Activated T-helper 1 cell treated with anti-CD3 and anti-CD28 coated beads, Interleukin-12 subunit alpha, Interleukin-12 subunit beta, Interleukin-2, Interleukin-4 antibody, amounts not matched to agents 30 ng/mL and 10 ng/mL and 1 ng/mL, durations not matched to agents 14 hours and 24 hours and 36 hours (primary cell): ENCODE results near the gene CPNE8. TPM values are rescaled to one million over a fixed set of nuclear protein-coding genes. Genes with fewer than 3 reads are reported as not detected.
"Not testable (repeated sequence)": the region's sequence is repeated elsewhere in the genome, so short reads cannot be mapped to it uniquely, and the experiment has no call there.

Experiments
- DNase-seq: peaks from one replicate; pipeline ENCODE4 v3.0.0; 2021; ENCODE audit warnings: low spot score
- H3K27ac Mint-ChIP-seq: one replicate; pipeline ENCODE4 v1.8.0; 2021; ENCODE audit warnings: mild to moderate bottlenecking, mixed read lengths
- H3K27me3 Mint-ChIP-seq: one replicate; pipeline ENCODE4 v1.8.0; 2022; ENCODE audit warnings: mild to moderate bottlenecking, moderate library complexity, mixed read lengths; ENCODE audit not compliant: insufficient read depth
- H3K36me3 Mint-ChIP-seq: one replicate; pipeline ENCODE4 v1.8.0; 2021; ENCODE audit warnings: low read depth, mixed read lengths
- H3K4me1 Mint-ChIP-seq: one replicate; pipeline ENCODE4 v1.8.0; 2021; ENCODE audit warnings: low read depth, mixed read lengths
- H3K4me3 Mint-ChIP-seq: one replicate; pipeline ENCODE4 v1.8.0; 2021; ENCODE audit warnings: mild to moderate bottlenecking, moderate library complexity, mixed read lengths
- H3K9me3 Mint-ChIP-seq: one replicate; pipeline ENCODE4 v1.8.0; 2021; ENCODE audit warnings: mixed read lengths
- intact Hi-C: fragments of 100-400 bp; cut with micrococcal nuclease; formaldehyde crosslinking; loops from one replicate; pipeline ENCODE4 v1.15.1; 2024
- total RNA-seq: library from RNA; stranded (reverse); gene quantifications from 2 replicates; pipeline ENCODE4 v1.2.3, GENCODE V29; 2022

CPNE8 gene
- total RNA-seq, 1 donor from 2014 or later, result 7.1 TPM

DNA sequence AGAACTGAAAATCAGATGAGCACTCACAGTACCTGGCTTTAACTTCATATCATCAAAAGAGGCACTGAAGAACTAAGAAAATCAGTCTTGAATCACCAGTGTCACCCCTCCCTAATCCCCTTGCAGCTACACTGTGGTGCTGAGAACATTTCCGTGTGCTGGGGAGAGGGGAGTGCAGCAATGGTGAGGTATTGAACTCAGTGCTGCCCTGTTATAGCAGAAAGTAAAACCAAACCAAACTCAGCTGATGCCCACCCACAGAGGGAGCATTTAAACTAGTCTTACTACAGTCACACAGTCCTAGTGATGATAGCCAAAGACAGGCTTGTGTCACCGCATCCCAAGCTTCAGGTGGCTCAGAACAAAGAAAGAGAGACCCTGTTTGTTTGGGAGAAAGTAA lies 122.1 kb downstream of the CPNE8 start:
- Mint-ChIP-seq H3K27me3 (no peaks in the 10 kb centered on the region), H3K27ac (no peak overlapping the region), H3K36me3 (peaks cover 5% of the 10 kb centered on the region), H3K4me3 (no peak overlapping the region), H3K4me1 (peaks cover 10% of the 10 kb centered on the region), H3K9me3 (peaks cover 17% of the 10 kb centered on the region)
- intact Hi-C loops, result no loop called here
- no peak for DNase-seq

DNA sequence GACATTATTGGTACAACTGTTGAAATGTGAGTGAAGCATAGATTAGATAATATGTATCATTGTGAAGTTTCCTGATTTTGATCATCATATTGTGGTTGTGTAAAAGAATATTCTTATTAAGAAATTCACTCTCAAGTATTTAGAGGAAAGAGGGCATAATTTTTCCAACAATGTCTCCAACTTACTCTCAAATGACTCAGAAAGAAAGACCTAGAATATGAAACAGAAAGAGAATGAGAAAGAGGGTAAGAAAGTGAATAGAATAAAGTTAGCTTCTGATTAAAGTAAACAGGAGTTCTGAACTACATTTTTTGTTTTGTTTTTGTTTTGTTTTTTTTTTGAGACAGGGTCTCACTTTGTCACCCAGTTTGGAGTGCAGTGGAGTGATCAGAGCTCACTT lies 123.0 kb downstream of the CPNE8 start:
- no peaks in the 10 kb centered on the region for H3K27me3 Mint-ChIP-seq
- peaks cover 10% of the 10 kb centered on the region for H3K4me1 Mint-ChIP-seq
- no peak overlapping the region for H3K4me3 Mint-ChIP-seq
- H3K9me3 Mint-ChIP-seq, result peaks cover 8% of the 10 kb centered on the region
- DNase-seq, result no peak
- intact Hi-C loops, result no loop called here
- H3K36me3 Mint-ChIP-seq, result peaks cover 1% of the 10 kb centered on the region
- H3K27ac Mint-ChIP-seq, result no peak overlapping the region

DNA sequence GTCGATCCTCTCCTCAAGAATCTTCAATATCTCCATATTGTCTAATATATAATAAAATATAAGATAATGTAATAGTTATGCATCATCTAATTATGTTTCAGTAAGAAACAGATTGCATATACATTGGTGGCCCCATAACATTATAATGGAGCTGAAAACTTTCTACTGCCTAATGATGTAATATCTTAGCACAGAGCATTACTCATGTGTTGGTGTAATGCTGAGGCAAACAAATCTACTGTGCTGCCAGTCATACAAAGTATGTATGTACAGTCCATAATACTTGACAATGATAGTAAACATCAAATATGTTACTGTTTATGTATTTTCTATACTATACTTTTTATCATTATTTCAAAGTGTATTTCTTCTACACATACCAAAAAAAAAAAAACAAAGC lies 128.7 kb downstream of the CPNE8 start:
- H3K27me3 Mint-ChIP-seq, result no peaks in the 10 kb centered on the region
- peaks cover 5% of the 10 kb centered on the region for H3K4me1 Mint-ChIP-seq
- no peak overlapping the region for H3K4me3 Mint-ChIP-seq
- no peaks in the 10 kb centered on the region for H3K36me3 Mint-ChIP-seq
- no peaks in the 10 kb centered on the region for H3K9me3 Mint-ChIP-seq
- intact Hi-C loops, result no loop called here
- no peak for DNase-seq
- H3K27ac Mint-ChIP-seq, result no peak overlapping the region

DNA sequence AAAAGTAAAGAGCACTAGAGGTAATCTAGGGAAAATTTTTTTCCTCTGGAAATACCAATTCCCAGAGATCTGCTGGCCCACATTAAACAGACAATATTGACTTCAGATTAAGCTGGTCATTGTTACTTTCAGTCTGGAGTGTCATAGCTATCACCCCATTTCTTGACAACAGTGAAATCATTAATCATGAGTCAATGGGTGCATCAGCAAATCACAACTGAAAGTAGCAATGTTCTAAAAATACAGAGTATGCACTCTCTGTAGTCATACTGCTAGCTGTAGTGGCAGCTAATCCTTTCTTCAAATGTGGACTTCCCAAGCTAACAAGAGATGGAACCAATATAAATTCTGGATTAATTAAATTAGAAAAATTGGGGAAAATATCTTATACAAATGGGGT lies 129.9 kb downstream of the CPNE8 start:
- H3K4me1 Mint-ChIP-seq, result peaks cover 6% of the 10 kb centered on the region
- DNase-seq, result no peak
- H3K36me3 Mint-ChIP-seq, result no peaks in the 10 kb centered on the region
- intact Hi-C loops, result no loop called here
- H3K27ac Mint-ChIP-seq, result no peak overlapping the region
- no peaks in the 10 kb centered on the region for H3K9me3 Mint-ChIP-seq
- H3K27me3 Mint-ChIP-seq, result no peaks in the 10 kb centered on the region
- H3K4me3 Mint-ChIP-seq, result no peak overlapping the region

DNA sequence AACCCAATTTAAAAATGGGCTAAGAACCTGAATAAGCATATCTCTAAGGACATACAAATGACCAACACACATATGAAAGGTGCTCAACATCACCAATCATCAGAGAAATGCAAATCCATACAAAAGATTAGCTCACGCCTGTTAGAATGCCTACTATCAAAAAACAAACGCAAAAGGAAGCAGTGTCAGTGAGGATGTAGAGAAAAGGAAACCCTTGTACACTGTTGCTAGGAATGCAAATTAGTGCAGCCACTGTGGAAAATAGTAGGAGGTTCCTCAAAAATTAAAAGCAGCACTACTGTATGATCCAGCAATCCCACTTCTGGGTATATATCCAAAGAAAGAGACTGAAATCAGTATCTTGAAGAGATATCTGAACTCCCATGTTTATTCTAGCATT lies 133.0 kb downstream of the CPNE8 start:
- peaks cover 6% of the 10 kb centered on the region for H3K4me1 Mint-ChIP-seq
- no peak for DNase-seq
- H3K9me3 Mint-ChIP-seq, result no peaks in the 10 kb centered on the region
- intact Hi-C loops, result loop anchor here (1.0 kb wide), 1 partner anchor 134 kb away; no protein-coding TSS in a partner anchor
- H3K27me3 Mint-ChIP-seq, result peaks cover 3% of the 10 kb centered on the region
- H3K36me3 Mint-ChIP-seq, result no peaks in the 10 kb centered on the region
- H3K27ac Mint-ChIP-seq, result no peak overlapping the region
- H3K4me3 Mint-ChIP-seq, result no peak overlapping the region

DNA sequence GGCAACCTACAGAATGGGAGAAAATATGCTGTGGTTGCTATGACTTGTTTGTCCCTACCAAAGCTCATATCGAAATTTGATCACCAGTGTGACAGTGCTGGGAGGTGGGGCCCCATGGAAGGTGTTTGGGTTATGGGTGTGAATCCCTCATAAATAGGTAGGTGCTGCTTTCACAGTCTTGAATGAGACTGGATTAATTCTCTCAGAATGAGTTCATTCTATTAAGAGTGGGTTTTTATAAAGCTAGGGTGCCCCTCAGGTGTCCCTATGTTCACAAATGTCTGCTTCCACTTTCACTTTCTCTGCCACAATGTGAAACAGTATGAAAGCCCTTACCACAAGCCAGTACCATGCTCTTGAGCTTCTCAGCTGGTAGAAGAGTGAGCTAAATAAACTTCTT lies 133.5 kb downstream of the CPNE8 start:
- Mint-ChIP-seq H3K4me3 (no peak overlapping the region), H3K4me1 (peaks cover 6% of the 10 kb centered on the region), H3K27me3 (peaks cover 3% of the 10 kb centered on the region), H3K36me3 (no peaks in the 10 kb centered on the region), H3K27ac (no peak overlapping the region), H3K9me3 (no peaks in the 10 kb centered on the region)
- intact Hi-C loops, result loop anchor here (1.0 kb wide), 1 partner anchor 134 kb away; no protein-coding TSS in a partner anchor
- DNase-seq, result no peak

DNA sequence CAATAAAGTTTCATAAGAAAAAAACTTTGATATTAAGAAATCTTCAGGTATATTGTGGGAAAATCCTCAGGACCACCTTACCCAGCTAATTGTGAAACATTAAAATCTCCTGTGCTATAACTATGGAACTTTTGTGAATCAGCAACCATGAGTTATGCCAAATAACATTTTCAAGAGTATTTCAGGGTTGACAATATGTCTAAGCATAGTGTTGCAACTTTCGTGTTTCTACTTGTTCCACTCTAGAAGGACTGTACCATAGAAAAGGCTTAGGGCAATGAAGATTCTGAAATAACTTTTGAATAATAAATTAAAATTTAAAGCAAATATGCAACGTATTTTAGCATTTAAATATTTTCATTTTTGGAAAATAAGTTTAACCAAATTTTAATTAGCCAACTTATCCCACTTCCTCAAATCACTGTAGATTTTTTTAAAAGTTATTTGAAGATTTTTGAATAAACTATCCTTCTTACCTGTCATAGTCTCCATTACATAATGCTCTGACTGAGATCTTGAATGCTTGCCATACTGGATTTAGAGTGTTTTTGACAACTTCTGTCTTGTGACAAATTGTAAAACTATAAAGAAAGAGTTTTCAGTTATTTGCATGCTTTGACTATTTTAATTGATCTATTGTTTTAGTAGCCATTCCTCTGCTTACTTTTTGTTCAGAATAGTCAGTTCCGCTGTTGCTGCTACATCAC lies 143.6 kb downstream of the CPNE8 start:
- H3K4me3 Mint-ChIP-seq, result no peak overlapping the region
- no peaks in the 10 kb centered on the region for H3K27me3 Mint-ChIP-seq
- no peak overlapping the region for H3K27ac Mint-ChIP-seq

DNA sequence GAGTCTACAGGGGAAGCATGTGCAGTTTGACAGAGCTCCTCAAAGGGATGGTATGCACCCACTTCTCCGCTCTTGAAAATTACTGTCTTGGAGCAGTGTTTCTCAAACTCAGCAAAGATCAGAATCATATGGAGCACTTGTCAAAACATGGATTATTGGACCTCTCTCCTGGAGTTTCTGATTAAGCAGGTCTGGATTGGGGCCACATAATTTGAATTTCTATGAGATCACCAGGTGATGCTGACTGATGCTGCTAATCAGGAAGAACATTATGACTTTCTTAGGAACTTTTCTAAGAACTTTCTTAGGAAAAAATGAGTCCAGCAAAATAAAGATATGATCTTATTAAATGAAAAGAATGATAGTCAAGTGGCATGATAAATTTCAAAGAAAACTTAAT lies 144.3 kb downstream of the CPNE8 start:
- Mint-ChIP-seq H3K4me3 (no peak overlapping the region), H3K9me3 (no peaks in the 10 kb centered on the region), H3K4me1 (no peaks in the 10 kb centered on the region), H3K36me3 (no peaks in the 10 kb centered on the region), H3K27ac (no peak overlapping the region), H3K27me3 (no peaks in the 10 kb centered on the region)
- intact Hi-C loops, result no loop called here
- no peak for DNase-seq

More for the DNA sequence above, 143.6 kb downstream of the CPNE8 start:
- intact Hi-C loops, result no loop called here
- Mint-ChIP-seq H3K9me3 (no peaks in the 10 kb centered on the region), H3K36me3 (no peaks in the 10 kb centered on the region), H3K4me1 (no peaks in the 10 kb centered on the region)
- DNase-seq, result no peak

DNA sequence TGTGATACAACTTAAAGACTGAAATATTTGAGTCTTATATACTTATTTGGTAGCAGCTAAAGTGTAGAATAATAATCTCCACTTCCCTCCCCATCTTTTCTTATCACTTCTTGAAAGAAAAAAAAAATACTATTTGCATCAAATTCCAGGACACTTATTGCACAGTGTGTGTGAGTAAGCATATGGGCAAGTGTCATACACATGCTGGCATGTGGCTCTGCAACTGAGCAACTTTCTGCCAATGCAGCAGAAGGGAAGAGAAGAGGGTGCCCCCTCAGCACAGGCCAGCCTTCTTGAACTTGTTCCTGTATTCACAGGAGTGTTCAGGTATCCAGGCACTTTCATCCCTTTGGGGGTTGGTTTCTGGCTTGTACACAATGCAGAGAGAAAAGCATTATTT lies 145.8 kb downstream of the CPNE8 start:
- Mint-ChIP-seq H3K27ac (no peak overlapping the region), H3K36me3 (no peaks in the 10 kb centered on the region)

DNA sequence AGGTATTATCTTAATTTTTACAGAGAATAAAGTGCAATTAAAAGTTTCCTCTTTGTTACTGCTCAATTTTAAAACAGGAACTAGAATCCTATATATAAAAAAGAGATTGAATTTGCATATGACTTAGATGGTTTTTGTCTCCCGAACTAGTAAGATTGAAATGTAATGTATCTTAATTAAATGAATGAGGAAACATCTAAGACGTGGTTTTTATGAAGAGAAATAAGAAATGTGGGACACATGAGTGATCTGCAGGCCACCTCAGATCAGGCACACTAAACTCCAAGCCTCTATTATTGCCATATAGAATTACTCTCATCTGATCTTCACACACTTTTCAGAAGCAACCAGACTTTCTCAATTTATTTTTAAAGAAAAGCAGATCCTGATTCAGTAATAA lies 158.6 kb downstream of the CPNE8 start:
- H3K4me1 Mint-ChIP-seq, result no peaks in the 10 kb centered on the region
- no peak overlapping the region for H3K27ac Mint-ChIP-seq
- no peaks in the 10 kb centered on the region for H3K27me3 Mint-ChIP-seq
- peaks cover 5% of the 10 kb centered on the region for H3K9me3 Mint-ChIP-seq
- intact Hi-C loops, result no loop called here
- DNase-seq, result no peak
- no peaks in the 10 kb centered on the region for H3K36me3 Mint-ChIP-seq
- H3K4me3 Mint-ChIP-seq, result no peak overlapping the region

More for the DNA sequence above, 145.8 kb downstream of the CPNE8 start:
- intact Hi-C loops, result no loop called here
- no peaks in the 10 kb centered on the region for H3K4me1 Mint-ChIP-seq
- no peaks in the 10 kb centered on the region for H3K9me3 Mint-ChIP-seq
- no peak for DNase-seq
- no peaks in the 10 kb centered on the region for H3K27me3 Mint-ChIP-seq
- H3K4me3 Mint-ChIP-seq, result no peak overlapping the region

DNA sequence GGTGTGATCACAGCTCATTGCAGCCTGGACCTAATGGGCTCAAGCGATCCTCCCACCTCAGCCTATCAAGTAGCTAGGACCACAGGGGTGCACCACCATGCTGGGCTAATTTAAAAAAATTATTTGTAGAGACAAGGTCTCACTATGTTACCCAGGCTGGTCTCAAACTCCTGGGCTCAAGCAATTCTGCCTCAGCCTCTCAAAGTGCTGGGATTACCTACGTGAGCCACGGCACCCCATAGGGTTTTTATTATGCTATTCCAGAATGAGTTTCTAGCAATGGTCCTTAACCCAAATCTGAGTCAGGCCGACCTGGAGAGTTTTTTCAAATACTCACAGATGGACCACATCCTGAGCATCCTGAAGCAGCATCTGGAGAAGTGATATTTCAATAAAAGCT lies 159.8 kb downstream of the CPNE8 start:
- no peaks in the 10 kb centered on the region for H3K27me3 Mint-ChIP-seq
- intact Hi-C loops, result no loop called here
- H3K36me3 Mint-ChIP-seq, result no peaks in the 10 kb centered on the region
- H3K4me3 Mint-ChIP-seq, result no peak overlapping the region
- H3K27ac Mint-ChIP-seq, result no peak overlapping the region
- DNase-seq, result no peak
- peaks cover 5% of the 10 kb centered on the region for H3K9me3 Mint-ChIP-seq
- no peaks in the 10 kb centered on the region for H3K4me1 Mint-ChIP-seq

DNA sequence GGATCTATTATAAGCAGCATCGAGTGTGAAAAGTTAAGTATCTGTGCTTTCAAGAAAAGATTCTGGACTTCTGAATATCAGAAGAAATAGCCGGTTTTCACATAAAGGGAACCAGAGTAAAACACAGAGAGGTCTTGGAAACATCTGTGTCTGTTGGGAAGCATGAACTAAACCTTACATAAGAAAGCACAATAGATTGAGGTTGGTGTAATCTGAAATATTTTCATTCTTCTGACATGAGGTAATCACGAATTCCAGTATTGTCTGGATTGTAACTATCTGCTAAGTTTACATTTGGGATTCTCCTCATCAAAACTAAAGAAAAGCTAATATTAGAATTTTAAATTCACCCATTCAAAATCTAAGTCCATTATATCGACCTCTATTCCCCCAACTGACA lies 161.3 kb downstream of the CPNE8 start:
- no peaks in the 10 kb centered on the region for H3K4me1 Mint-ChIP-seq
- no peak overlapping the region for H3K27ac Mint-ChIP-seq
- H3K4me3 Mint-ChIP-seq, result no peak overlapping the region
- no peaks in the 10 kb centered on the region for H3K27me3 Mint-ChIP-seq
- H3K36me3 Mint-ChIP-seq, result no peaks in the 10 kb centered on the region
- intact Hi-C loops, result no loop called here
- no peak for DNase-seq
- peaks cover under 1% of the 10 kb centered on the region for H3K9me3 Mint-ChIP-seq

DNA sequence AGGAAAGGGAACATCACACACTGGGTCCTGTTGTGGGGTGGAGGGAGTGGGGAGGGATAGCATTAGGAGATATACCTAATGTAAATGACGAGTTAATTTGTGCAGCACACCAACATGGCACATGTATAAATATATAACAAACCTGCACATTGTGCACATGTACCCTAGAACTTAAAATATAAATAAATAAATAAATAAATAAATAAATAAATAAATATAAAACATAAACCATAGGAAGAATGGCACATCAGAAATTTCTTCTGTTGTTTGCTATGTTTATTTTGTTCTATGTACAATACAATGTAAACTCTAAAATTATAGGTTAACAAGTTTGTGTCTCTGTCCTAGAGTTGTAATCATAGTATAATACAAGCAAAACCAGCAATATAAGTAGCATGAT lies 162.9 kb downstream of the CPNE8 start:
- intact Hi-C loops, DNase-seq, H3K27ac Mint-ChIP-seq, H3K36me3 Mint-ChIP-seq, H3K27me3 Mint-ChIP-seq, H3K4me1 Mint-ChIP-seq, H3K4me3 Mint-ChIP-seq, H3K9me3 Mint-ChIP-seq: not testable (repeated sequence)

DNA sequence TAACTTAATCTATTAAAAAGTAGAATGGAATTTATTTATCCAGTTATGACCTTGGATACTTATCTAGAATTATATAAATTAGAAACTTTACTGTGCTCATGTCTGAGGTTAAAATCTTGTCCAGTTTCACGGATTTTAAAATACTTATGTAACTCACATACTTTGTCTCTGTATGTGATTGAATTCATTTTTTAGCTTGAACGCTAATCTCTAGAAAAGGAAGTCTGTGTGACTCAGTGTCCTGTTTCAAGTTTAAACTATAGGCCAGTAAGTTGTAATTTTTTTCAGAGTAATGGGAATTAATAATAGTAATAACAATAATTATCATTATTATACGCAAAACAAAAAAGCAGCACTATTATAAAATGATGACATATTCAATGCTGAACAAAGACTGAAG lies 168.6 kb downstream of the CPNE8 start:
- Mint-ChIP-seq H3K4me1 (no peaks in the 10 kb centered on the region), H3K4me3 (no peak overlapping the region), H3K36me3 (no peaks in the 10 kb centered on the region), H3K27me3 (no peaks in the 10 kb centered on the region), H3K27ac (no peak overlapping the region), H3K9me3 (no peaks in the 10 kb centered on the region)
- intact Hi-C loops, result no loop called here
- DNase-seq, result no peak
